HT-29 (cell line): ENCODE measurements around the gene TAS1R1. TPM values are rescaled to one million over a fixed set of nuclear protein-coding genes. Genes with fewer than 3 reads are reported as not detected.
A peak's percentile ranks its signal among the peaks of the same experiment; 100 is the strongest.

Experiments used
- DNase-seq: peaks from one replicate; pipeline ENCODE4 v3.0.0-alpha.2; 2015; ENCODE audit warnings: low spot score
- total RNA-seq: library from RNA; depleted of rRNA; stranded (reverse); fragments of >200 nt; shearing (Covaris generic); gene quantifications from 2 replicates; pipeline ENCODE4 v1.2.3, GENCODE V29; 2014; rRNA removed

Gene TAS1R1
- total RNA-seq, result not detected in 2 replicates

DNA sequence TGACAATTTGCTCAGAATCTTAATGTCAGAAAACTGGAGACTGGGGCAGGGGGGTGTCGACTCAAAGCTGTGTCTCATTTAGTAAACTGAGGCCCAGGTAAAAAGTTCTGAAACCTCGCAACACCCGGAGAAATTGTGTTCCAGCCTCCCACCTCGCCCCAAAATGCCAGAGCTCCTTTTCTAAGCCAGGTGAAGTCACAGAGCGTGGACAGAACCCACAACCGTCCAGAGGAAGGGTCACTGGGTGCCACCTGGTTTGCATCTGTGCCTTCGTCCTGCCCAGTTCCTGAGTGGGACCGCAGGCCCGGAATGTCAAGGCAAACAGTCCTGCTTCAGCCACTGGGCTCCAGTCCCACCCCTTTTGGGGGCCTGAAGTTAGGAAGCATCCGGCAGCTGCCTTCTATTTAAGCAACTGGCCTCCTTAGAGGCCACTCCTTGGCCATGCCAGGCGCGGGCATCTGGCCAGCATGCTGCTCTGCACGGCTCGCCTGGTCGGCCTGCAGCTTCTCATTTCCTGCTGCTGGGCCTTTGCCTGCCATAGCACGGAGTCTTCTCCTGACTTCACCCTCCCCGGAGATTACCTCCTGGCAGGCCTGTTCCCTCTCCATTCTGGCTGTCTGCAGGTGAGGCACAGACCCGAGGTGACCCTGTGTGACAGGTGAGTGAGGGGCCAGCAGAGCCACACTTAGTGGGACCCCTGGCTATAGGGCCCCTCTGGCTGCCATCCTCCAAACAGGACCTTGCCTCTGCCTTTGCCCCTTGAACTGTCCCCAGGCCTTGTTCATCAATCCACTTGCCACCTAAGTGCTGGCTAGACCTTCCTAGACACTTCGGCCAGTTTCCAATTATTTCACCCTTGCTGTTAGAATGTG is at the start of gene TAS1R1:
Gene TAS1R1 (plus strand): TSS at position 401 of the 872 bp plus-strand sequence. CDS start 67 bp downstream, at position 468.
- DNase-seq, result no peak

DNA sequence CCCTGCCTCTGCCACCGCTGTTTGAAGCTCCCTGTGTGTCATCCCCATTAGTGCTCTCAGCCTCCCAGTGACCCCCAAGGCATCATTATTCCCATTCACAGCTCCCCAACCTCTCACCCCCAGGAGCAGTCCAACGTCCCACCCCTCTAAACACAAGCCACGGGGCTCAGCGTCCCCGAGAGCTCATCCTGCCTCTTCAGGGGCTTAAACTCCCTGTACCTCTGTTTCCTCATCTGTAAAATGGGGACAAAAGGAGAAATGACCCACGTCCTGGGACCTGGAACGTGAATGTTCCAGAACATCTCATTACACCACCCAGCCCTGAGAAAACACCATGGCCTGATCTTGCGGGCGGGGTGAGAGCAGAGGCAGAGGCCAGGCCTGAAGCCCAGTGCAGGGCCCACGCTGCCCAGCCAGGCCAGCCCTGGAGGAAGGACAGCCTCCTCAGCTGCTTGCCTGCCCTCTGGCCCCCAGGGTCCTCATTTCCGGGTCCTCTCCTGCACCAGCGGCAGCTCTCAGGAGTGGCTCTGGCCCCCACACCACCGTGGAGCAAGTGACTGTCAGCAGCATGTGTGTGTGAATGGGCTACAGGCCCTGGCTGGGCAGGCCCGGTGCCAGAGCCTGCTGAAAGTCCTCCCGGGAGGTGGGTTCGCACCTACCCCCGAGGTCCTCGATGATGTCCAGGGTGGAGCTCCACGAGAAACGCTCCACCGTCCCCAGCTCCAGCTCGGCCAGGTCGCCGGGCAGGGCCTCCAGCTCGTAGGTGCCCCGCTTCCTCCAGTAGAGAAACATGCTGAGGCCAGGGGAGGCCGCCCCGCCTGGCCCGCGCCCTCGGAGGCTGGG is 49.5 kb upstream of the TAS1R1 start:
- DNase-seq, result no peak

DNA sequence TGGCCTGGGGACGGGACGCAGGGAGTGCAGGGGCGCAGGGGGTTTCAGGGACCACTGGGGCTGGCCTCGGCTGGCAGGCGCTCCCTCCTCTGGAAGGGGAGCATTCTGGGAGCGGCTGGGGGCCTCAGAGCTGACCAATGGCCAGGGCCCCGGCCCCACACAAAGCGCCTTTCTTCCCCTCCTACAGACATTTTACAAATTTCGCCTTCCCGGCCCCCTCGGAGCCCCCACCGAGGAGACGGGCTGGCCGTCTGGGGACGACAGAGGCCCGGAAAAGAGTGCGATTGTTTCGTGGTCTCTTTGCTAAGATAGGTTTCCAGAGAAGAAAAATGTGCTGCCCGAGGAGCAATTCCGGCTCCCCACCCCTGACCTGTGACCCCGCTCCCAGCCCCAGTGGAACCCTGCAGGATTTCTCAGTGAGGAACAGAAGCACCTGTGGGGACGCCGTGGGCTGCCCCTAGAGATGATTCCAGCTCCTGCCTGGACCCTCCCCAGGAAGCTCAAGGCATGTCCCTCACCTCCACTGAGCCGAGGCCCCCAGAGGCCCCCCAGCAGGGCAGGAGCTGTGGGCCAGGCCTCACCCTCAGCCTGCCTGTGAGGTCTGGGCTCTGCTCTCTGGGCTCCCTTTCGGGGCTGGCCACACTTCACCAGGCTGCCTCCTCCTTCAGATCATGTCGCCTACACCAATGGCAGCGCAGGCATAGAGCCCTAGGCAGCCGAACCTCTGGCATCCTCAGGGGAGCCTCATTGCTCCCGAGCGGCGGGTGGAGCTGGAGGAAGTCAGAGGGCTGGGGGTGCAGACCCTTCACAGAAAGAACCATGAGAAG is 48.7 kb upstream of the TAS1R1 start:
- DNase-seq, result no peak

DNA sequence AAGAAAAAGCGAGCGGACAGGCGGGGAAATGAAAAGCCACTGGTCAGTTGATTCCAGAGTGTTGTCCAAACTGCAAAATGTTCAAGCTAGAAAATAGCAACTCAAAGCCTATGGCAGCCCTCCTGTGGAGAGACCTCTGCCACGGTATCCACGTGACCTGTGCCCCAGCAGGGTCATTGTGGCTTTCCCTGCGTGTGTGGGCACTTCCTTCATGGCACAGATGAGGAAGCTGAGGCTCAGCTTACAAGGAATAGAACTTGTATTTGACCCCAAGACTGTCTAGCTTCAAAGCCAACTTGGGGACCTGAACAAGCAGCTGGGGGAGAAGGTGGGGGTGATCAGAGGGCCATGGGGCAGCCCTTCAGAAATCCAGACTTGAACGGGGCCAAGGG is 48.1 kb upstream of the TAS1R1 start:
- no peak for DNase-seq

DNA sequence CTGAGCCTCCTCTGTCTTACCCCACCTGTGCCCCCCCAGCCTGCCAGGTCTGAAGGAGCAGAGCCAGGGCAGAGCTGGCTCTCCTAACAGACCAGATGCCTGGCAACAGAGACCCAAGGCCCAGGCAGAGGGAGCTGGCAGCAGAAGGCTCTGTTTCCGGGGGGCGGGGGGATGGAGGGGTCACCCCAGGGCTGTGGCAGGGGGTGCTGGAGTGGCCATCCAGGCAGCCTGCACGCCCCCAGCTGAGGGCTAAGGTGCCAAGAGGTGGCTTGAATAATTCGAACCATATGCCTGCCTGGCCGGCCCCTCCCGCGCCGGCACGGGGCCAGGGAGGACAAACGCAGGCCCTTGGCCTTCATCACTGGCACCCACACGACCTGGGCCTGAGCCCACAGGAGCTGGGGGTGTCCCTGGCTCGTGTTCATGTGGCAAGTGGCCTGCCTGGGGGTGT is 47.6 kb upstream of the TAS1R1 start:
- no peak for DNase-seq

DNA sequence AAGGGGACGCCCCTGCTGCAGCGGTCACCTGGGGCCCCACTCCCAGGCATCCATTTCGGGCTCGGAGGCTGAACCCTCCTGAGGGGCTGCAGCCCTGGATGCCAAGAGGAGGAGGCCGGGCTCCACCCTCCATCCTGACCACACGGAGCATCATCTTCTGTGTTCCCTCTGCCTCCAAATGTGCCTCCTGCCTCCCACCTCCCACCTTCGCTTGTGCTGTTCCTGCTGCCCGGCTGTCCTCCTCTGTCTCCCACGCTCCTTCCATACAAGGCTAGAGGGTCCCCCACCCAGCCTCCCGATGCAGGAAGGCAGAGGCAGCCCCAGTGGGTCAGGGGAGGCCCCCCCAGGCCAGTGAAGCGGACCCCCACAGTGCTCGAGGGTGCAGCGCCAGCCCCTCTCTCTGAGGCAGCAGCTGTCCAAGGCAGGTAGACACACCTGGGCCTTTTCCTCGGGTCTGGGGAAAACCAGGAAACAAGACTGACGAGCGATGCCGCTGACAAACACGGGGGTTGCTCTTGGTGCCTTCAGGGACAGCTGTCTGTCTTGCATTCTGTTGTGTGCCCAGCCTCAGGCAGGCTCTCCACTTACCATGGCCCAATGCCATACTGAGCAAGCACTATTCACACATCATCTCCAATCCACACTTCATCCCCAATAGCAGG is 46.8 kb upstream of the TAS1R1 start:
- no peak for DNase-seq

DNA sequence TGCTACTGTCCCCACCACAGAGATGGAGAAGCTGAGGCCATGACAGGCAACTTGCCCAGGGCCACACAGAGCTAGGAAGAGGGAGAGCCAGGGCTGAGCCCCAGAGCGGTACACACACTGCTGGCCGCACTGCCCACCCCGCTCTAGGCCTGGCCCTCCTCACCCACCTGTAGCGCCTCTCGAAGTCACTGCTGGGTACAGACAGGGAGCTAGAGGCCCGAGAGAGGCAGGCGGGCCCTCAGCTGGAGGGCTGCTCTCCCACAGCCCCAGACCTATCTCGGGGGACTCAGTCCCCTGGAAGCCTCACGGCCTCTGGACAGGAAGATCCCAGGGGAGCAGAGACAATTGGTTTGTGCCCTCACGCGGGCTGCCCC is 46.3 kb upstream of the TAS1R1 start:
- no peak for DNase-seq

DNA sequence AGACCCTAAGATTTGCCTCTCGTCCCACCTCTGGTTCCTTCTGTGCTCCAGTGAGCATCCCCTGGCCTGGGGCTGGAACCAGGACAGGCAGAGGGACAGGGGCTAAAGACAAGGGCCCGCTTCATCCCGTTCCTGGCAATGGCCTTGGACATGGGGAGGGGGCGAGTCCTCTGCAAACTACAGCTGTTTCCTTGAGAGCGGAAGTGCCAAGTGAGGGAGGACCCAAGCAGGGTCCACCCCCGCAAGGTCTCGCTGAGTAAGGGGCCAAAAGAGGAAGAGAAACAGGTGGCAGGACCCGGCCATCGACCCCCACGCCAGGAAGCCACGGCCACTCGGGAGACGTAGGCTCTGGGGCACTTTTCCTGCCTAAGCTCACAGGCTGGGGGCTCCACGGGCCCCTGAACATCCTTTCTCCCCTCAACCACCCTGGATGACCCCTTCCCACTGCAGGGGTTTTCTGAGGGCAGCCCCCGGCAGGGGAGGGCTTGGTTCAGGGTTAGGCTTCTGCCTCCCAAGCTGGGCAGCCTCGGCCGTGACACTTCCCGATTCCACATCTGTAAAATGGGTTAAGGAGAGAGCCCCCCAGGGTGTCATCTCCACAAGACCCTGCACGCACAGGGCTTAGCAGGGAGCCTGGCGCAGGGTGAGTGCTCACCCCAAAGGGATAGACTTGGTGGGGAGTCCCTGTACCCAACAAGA is 45.7 kb upstream of the TAS1R1 start:
- no peak for DNase-seq

DNA sequence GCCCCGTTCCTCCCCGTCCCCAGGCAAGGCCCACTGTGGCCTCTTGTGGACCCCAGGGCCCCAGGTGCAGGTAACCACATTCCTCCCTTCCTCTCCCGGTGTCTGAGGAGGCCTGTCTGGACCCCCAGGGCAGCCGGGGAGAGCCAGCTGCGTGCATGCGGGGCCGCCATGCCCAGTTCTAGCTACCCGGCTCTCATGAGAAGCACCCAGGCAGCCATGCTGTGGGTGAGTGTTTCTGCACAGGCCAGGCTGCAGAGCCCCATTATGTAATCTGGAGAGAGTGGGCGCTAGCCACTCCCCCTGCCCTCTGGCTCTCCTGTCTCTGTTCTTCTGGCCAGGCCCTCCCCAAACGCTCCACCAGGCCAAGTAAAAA is 45.2 kb upstream of the TAS1R1 start:
- no peak for DNase-seq

DNA sequence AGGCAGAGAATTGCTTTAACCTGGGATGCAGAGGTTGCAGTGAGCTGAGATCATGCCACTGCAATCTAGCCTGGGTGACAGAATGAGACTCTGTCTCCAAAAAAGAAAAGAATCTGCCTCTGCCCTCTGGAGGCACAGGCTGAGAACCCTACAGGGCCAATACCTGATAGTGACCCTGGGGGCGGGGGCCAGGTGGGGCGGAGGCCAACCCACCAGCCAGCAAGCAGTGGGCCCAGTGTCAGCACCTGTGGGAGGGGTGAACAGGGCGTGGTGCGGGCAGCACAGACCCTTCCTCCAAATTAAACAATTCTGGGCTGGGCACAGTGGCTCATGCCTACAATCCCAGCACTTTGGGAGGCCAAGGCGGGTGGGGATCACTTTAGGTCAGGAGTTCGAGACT is 44.6 kb upstream of the TAS1R1 start:
- no peak for DNase-seq

DNA sequence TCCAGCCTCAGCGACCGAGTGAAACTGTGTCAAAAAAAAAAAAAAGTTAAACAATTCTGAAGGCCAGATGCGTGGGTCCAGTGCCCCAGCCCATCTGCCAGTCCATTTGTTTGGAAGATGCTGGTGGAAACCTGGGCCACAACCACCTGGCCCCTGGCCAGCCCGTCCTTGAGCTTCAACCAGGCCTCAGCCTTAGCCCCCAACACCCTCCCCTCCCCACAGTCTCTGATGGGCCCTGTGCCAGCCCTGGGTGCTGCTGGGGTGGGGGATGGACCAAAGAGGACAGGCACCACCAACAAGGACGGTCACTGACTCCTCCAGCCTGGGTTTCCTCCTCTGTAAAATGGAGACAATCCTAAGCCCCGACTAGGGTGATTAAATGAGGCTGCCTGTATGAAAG is 44.1 kb upstream of the TAS1R1 start:
- DNase-seq, result no peak

DNA sequence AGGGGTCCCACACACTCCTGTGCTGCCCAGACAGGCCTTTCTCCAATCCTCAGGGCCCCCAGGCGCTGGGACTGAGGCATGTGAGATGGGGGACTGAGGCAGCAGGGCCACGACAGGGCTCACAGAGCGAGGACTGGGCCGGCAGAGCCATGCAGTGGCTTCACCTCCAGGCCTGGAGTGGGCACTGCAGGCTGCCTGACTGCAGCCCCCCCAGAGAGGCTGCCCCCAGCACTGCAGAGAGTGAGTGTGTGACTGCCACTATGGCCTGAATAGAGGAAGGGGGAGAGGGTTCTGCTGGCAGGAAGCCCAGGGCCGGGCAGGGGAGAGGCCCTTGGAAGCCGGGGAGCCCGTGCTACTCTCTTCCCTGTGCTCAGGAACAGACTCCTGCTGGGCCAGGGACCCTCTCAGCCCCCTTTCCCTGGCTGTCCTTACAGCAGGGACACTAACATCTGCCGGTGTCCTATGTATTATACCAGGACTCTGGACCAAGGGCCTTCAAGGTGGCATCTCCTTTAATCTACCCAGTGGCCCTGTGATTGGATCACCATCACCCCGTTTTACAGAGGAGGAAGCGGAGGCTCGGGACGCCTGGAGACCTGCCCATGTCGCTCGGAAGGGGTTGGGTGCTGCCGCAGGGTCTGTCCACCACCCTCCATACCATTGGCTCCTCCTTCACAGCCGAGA is 43.4 kb upstream of the TAS1R1 start:
- DNase-seq, result no peak

DNA sequence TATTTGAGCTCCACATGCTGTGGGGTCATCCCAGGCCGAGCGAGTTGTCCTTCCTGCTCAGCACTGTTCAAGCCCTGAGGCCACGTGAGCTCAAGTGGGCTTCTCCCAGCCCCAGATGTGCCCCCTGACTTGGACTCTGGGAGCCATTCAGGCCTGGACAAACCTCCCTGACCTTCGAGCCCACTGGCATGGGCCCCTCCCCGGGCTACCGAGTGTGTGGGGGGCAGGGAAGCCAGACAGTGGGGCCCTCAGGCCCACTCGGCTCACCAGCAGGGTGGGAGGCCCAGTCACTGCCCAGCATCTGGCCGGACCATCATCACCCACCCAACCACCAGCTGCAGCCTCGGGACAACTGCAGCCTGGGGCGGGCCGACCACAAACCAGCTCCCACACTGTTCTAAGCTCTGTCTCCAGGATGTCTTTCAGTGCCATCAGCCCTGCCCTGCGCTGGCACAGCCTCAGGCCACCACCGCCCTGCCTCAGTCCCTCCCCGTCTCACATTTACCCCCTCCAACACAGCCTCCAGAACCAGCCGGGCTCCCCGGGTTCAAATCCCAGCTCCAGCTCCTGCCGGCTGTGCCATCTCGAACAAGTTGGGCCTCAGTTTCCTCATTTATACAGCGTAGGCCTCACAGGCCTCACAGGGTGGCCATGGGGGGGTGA is 42.7 kb upstream of the TAS1R1 start:
- no peak for DNase-seq

DNA sequence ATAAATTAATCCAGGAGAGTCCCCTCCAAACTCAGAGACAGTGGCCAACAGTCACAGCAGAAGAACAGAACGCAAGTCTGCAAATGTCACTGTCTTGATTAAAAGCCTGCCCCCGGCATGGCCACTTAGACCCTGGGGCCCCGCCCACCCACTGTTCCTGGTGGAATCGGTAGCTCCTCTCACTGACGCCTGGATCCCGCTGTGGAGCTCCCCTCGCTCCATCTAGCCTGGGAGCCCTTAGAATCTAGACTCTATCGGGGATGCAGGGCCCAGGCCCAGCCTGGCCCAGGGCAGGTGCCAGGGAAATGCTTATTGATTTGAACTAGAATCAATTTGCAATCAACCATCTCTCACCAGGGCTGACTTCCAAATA is 42.2 kb upstream of the TAS1R1 start:
- DNase-seq, result no peak

DNA sequence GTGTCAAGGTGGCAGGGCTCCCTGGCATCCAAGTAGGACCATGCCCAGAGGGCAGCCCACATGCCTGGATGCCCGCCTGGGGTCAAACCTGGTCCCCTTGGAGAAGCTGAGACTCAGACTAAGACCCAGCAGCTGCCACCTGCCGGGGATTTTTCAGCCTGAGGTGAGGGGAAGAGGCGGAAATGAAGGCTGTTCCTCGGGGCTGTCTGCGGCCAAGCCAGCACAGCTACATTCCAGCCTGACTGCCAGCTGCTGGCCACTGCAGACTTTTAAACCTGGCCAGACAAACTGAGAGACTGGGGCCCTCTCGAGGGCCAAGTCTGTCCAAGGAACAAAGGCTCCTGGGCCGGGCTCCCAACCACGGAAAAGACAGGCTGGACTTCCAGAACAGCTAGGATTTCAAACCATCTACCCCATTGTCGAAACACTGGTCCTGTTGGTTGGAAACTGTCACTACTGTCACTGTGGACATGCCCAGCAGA is 41.7 kb upstream of the TAS1R1 start:
- DNase-seq, result peak; percentile 52

DNA sequence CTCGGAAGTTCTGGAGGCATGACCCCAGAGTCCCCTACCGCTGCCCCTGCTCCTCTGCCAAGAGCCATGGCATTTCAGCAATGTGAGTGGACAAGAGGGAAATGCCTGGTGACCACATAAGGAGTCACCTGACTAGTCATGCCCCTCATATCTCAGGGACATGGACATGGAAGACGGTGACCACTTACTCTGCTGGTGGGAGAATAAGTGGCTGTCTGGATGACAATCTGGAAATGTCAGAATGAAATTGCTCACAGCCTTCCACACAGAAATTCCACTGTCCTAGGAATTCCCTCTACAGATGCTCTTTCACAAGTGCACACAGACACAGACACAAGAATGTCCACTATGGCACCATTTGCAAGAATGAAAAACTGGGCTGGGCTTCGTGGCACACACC is 39.3 kb upstream of the TAS1R1 start:
- DNase-seq, result no peak

DNA sequence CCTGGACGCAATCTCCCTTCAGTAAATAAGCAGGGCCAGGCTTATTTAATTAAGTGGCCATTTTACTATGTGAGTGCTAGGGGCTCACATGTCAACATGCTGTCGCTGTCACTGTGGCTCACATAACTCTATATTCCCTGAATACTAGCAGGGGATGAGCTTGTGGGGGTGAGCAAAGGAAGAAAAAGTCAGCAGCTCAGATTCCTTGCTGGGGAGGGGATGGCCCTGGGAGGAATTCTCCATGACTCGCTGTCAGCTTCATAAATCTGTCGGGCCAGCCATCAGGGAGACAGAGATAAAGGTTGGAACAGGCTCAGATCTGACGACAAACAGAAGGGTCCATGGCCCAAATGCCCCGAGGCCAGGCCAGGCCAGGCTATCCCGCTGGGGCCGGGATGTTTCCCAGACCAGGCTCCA is 37.7 kb upstream of the TAS1R1 start:
- DNase-seq, result no peak

DNA sequence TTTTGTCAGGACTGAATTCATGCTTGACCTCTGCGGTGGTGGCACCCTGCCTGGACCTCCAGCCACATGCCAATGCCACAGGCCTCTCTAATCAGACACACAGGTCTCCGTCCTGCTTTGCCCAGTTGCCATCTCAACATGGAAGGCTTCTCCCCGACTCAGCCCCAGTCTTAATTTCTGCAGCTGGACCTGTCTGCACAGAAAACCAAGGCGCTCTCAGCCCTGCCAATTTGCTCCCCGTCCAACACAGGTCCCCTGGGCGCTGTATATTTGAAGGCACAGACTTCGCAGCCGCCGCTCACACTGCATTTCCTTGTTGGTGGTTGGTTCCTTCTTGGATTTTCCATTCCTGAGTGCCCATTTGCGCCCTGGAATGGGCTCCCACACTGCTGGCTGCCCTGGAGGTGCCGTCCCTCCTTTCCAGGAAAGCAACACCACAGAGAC is 35.6 kb upstream of the TAS1R1 start:
- DNase-seq, result no peak

DNA sequence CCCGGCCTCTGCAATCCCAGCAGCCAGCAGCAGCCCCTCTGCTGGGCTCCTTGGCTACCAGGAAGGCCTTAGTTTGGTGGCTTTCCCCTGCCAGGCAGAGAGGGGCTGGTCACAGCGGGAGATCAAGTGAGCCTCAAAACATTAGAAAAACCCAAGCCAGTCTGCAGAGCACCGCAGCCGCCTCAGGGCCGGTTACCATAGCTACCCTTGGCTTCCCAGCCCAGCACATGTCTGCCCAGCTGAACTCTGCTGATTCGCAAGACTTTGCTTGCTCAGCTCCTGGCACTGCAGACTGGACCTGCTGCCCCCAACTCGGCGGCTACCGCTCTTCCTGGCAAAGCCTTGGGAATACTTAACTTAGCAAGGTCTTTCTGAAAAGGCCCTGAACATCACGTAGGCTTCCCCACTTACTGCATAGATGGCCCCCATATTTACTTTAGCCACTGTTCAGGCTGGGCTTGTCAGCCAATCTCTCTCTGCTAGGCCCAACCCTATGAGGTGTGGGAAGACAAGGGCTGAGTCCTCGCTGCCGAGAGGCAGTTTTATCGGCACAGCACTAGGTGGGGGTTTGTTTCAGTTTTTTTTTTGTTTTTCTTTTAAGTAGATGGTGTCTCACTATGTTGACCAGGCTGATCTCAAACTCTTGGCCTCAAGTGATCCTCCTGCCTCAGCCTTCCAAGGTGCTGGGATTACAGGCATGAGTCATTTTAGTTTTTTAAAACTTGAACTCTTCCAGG is 35.0 kb upstream of the TAS1R1 start:
- DNase-seq, result no peak
